B cell (primary cell): ENCODE data around the gene RAD9A. TPM values are rescaled to one million over a fixed set of nuclear protein-coding genes. Genes with fewer than 3 reads are reported as not detected.
A peak's percentile ranks its signal among the peaks of the same experiment; 100 is the strongest.

Experiments used
- ATAC-seq: fragments of 200-7000 bp; cut with Tn5 transposase; one replicate; pipeline ENCODE4 v1.10.0; 2021; ENCODE audit warnings: low read depth, mild to moderate bottlenecking, moderate number of reproducible peaks, moderate library complexity
- CTCF ChIA-PET: fragments of 350-600 bp; sonication (Branson Sonifier 250); formaldehyde crosslinking; loops from one replicate; lab custom pipeline; 2021; ENCODE audit warnings: antibody characterized with exemption, inconsistent platforms; lab: Charles Lee
- POLR2A ChIA-PET: fragments of 350-600 bp; sonication (Branson Sonifier 250); formaldehyde crosslinking; loops from one replicate; lab custom pipeline; 2021; ENCODE audit warnings: antibody characterized with exemption; lab: Charles Lee
- DNase-seq: peaks from one replicate; pipeline ENCODE4 v3.0.0; 2013
- H2AFZ ChIP-seq: 2 replicates; pipeline ENCODE4 v1.6.1; 2012; ENCODE audit warnings: mild to moderate bottlenecking, low read depth, low read length; ENCODE audit not compliant: insufficient read depth, poor library complexity, severe bottlenecking
- H3K27ac ChIP-seq, 2 donors: 1 replicate in 1 of 2; 2 replicates in 1 of 2; pipeline ENCODE4 v1.5.1; 2012 to 2013; ENCODE audit warnings: low read length in 2 of 2, mild to moderate bottlenecking in 2 of 2, moderate library complexity in 1 of 2
- H3K27me3 ChIP-seq, 4 experiments: fragments of 200-600 bp in 1 of 4; sonication (generic) in 1 of 4; replicated peaks in 1 of 4; 1 replicate in 2 of 4; 2 replicates in 2 of 4; pipeline versions ENCODE4 v1.6.1 to v1.7.0; 2013 to 2016; ENCODE audit warnings: low read length in 3 of 4, mild to moderate bottlenecking in 2 of 4, mixed read lengths in 1 of 4, moderate library complexity in 1 of 4; ENCODE audit not compliant: insufficient read depth in 4 of 4, control insufficient read depth in 3 of 4; ENCODE audit errors: control extremely low read depth in 1 of 4
- H3K36me3 ChIP-seq, 2 experiments: replicated peaks in 1 of 2; 1 replicate in 1 of 2; 2 replicates in 1 of 2; pipeline versions ENCODE4 v1.6.1 to v1.7.1; 2013; ENCODE audit warnings: low read length in 1 of 2; ENCODE audit not compliant: insufficient read depth in 2 of 2, control insufficient read depth in 1 of 2; ENCODE audit errors: control extremely low read depth in 1 of 2, extremely low read depth in 1 of 2
- H3K4me1 ChIP-seq, 2 donors: fragments of 200-600 bp in 1 of 2; sonication (generic) in 1 of 2; 1 replicate in 1 of 2; 2 replicates in 1 of 2; pipeline versions ENCODE4 v1.5.1 to v1.6.1; 2013 to 2017; ENCODE audit warnings: low read length in 2 of 2; ENCODE audit not compliant: control insufficient read depth in 2 of 2, insufficient read depth in 2 of 2
- H3K4me2 ChIP-seq: replicated peaks from 2 replicates; pipeline ENCODE3; 2012; ENCODE audit warnings: mild to moderate bottlenecking, low read depth, low read length; ENCODE audit not compliant: poor library complexity, severe bottlenecking
- H3K4me3 ChIP-seq, 5 experiments: fragments of 200-600 bp in 1 of 5; sonication (generic) in 1 of 5; 1 replicate in 3 of 5; 2 replicates in 2 of 5; pipeline versions ENCODE4 v1.5.1 to v1.7.0; 2011 to 2016; ENCODE audit warnings: low read length in 4 of 5, mild to moderate bottlenecking in 4 of 5, low read depth in 2 of 5, control low read depth in 1 of 5, moderate library complexity in 1 of 5; ENCODE audit not compliant: insufficient read depth in 1 of 5; ENCODE audit errors: control extremely low read depth in 1 of 5, extremely low read depth in 1 of 5
- H3K79me2 ChIP-seq: fragments of 200-600 bp; sonication (generic); one replicate; pipeline ENCODE4 v1.6.0; 2016; ENCODE audit warnings: low read length; ENCODE audit not compliant: control insufficient read depth, insufficient read depth
- H3K9ac ChIP-seq: fragments of 200-600 bp; sonication (generic); 2 replicates; pipeline ENCODE4 v1.6.1; 2017; ENCODE audit warnings: mild to moderate bottlenecking, low read length, moderate library complexity
- H3K9me3 ChIP-seq, 3 donors: one replicate each; pipeline versions ENCODE4 v1.6.1 to v1.7.1; 2013; ENCODE audit warnings: low read length in 2 of 3; ENCODE audit not compliant: control insufficient read depth in 2 of 3, insufficient read depth in 1 of 3; ENCODE audit errors: control extremely low read depth in 1 of 3
- H4K20me1 ChIP-seq: 2 replicates; pipeline ENCODE4 v1.6.0; 2012; ENCODE audit warnings: mild to moderate bottlenecking, low read length; ENCODE audit not compliant: insufficient read depth, control insufficient read depth, poor library complexity, severe bottlenecking
- H3K27ac Mint-ChIP-seq: one replicate; pipeline ENCODE4 v1.8.0; 2021; ENCODE audit warnings: mixed read lengths
- H3K27me3 Mint-ChIP-seq: one replicate; pipeline ENCODE4 v1.8.0; 2021; ENCODE audit warnings: mixed read lengths
- H3K4me1 Mint-ChIP-seq: one replicate; pipeline ENCODE4 v1.8.0; 2021; ENCODE audit warnings: mixed read lengths
- H3K4me3 Mint-ChIP-seq: one replicate; pipeline ENCODE4 v1.8.0; 2021; ENCODE audit warnings: mixed read lengths
- H3K9me3 Mint-ChIP-seq: one replicate; pipeline ENCODE4 v1.8.0; 2022; ENCODE audit warnings: mixed read lengths; ENCODE audit not compliant: insufficient read depth
- EZH2 ChIP-seq: IDR thresholded peaks from 2 replicates; pipeline ENCODE4 v1.6.1; 2012; ENCODE audit warnings: borderline replicate concordance, low read depth, mild to moderate bottlenecking, moderate library complexity, low read length; ENCODE audit not compliant: insufficient read depth, poor library complexity, severe bottlenecking
- WGBS: methylation state at CpG from one replicate; pipeline ENCODE4 v1.1.5; 2013; ENCODE audit warnings: missing lambda C conversion rate; ENCODE audit not compliant: insufficient coverage; 5-methylcytosine and 5-hydroxymethylcytosine counted together
- intact Hi-C: fragments of 100-400 bp; cut with micrococcal nuclease; formaldehyde crosslinking; loops from one replicate; pipeline ENCODE4 v1.10.0; 2022
- polyA plus RNA-seq: library from polyadenylated mRNA; depleted of rRNA; stranded (reverse); fragments of >200 nt; gene quantifications from 2 replicates; pipeline ENCODE4 v1.2.3, GENCODE V29; 2012
- total RNA-seq, 2 donors: library from RNA; stranded (reverse); fragments of 120-200 nt in 1 of 2; gene quantifications; 1 replicate in 1 of 2; 2 replicates in 1 of 2; pipeline versions ENCODE4 v1.2.3 to v1.2.4, GENCODE V29; 2013 to 2022
- TF ChIP-seq, protein P1 (sequence below): fragments of 200-600 bp; IDR thresholded peaks from one replicate; pipeline ENCODE4 v1.8.0; 2022; ENCODE audit warnings: antibody characterized with exemption, mild to moderate bottlenecking

RAD9A gene
- total and polyA plus RNA-seq, 2 donors (not counting 1 experiment from before 2014, with no cell fraction given) = 50.6 to 76.8 TPM

DNA sequence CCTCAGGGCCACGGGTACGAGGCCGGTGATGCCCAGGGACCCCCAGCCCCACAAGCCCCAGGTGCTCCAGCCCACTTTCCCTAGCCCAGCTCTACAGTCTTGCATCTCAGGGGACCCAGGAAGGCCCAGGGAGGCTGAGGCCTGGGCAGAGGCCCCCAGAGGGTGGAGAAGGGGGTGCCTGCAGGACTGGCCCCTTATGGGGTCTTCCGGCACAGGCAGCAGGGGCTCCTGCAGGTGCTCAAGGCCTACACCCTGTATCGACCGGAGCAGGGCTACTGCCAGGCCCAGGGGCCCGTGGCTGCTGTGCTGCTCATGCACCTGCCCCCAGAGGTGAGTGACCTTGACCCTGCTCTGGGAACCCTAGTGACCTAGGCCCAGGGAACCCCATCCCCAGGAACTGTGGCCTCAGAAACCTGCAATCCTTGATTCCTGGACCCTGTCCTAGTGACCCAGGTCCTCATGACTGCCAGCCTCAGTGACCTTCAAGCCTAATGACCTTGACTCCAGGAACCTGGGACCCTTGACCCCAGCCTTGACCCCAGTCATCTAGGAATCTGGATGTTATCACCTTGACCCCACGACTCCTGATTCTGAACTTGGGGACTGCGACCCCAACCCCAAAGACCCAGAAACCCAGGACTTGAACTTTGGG, 14.0 kb downstream of the RAD9A start:
- POLR2A ChIA-PET = interaction anchor here (2.7 to 6.8 kb wide), 7 partner anchors 7 to 62 kb away, joined by 8 to 195 read pairs (median 79); partner anchors contain the start of genes CARNS1, PTPRCAP, RPS6KB2 and TMEM134
- peaks cover 0 to under 1% (median 0%) of the 10 kb centered on the region in 3 donors for H3K9me3 ChIP-seq
- CTCF ChIA-PET = interaction anchor here (2.6 to 5.7 kb wide), 3 partner anchors 15 to 63 kb away, joined by 12 to 121 read pairs (median 64); partner anchors contain the start of gene TMEM134
- Mint-ChIP-seq H3K27me3 (no peaks in the 10 kb centered on the region), H3K4me3 (peak overlapping the region; percentile 93), H3K27ac (peak overlapping the region; percentile 100), H3K9me3 (no peaks in the 10 kb centered on the region), H3K4me1 (peaks cover 77% of the 10 kb centered on the region)
- peak overlapping the region; percentile 89 for H3K9ac ChIP-seq
- ATAC-seq (no peak), DNase-seq (no peak)
- TF ChIP-seq, protein P1, sequence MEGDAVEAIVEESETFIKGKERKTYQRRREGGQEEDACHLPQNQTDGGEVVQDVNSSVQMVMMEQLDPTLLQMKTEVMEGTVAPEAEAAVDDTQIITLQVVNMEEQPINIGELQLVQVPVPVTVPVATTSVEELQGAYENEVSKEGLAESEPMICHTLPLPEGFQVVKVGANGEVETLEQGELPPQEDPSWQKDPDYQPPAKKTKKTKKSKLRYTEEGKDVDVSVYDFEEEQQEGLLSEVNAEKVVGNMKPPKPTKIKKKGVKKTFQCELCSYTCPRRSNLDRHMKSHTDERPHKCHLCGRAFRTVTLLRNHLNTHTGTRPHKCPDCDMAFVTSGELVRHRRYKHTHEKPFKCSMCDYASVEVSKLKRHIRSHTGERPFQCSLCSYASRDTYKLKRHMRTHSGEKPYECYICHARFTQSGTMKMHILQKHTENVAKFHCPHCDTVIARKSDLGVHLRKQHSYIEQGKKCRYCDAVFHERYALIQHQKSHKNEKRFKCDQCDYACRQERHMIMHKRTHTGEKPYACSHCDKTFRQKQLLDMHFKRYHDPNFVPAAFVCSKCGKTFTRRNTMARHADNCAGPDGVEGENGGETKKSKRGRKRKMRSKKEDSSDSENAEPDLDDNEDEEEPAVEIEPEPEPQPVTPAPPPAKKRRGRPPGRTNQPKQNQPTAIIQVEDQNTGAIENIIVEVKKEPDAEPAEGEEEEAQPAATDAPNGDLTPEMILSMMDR = no peak
- no peak for TF ChIP-seq EZH2
- peak overlapping the region in 4 of 5 experiments; percentile 92 to 99 (median 98) for H3K4me3 ChIP-seq
- peak overlapping the region; percentile 89 for H3K4me2 ChIP-seq
- H3K4me1 ChIP-seq = peaks cover 81 to 88% of the 10 kb centered on the region in 2 donors
- intact Hi-C loops = loop anchor here (10.0 kb wide), 1 partner anchor 179 kb away; the partner anchor contains the start of gene GSTP1
- peak overlapping the region; percentile 34 to 83 for H3K27ac ChIP-seq
- no peak overlapping the region for H2AFZ ChIP-seq
- peaks cover 0 to 50% of the 10 kb centered on the region in 2 experiments for H3K36me3 ChIP-seq
- H4K20me1 ChIP-seq = peaks cover 54% of the 10 kb centered on the region
- peaks cover 78% of the 10 kb centered on the region for H3K79me2 ChIP-seq
- WGBS = 87% methylated on average over 8 of the region's 9 CpGs
- H3K27me3 ChIP-seq = no peaks in the 10 kb centered on the region
